H9 (cell line): ENCODE results near the gene ZMAT5. TPM values are rescaled to one million over a fixed set of nuclear protein-coding genes. Genes with fewer than 3 reads are reported as not detected.

Source experiments
- DNase-seq: peaks from one replicate; pipeline ENCODE4 v3.0.0-alpha.2; 2017
- H2AFZ ChIP-seq: one replicate; pipeline ENCODE4 v1.6.1; 2013; ENCODE audit warnings: mild to moderate bottlenecking, low read length, control low read depth, moderate library complexity
- H2AK5ac ChIP-seq: 2 replicates; pipeline ENCODE4 v1.6.1; 2013; ENCODE audit warnings: low read length, control low read depth, mixed read lengths; ENCODE audit not compliant: insufficient read length
- H2BK120ac ChIP-seq: one replicate; pipeline ENCODE4 v1.6.1; 2013; ENCODE audit warnings: low read depth, mild to moderate bottlenecking, low read length, control low read depth, inconsistent platforms; ENCODE audit not compliant: poor library complexity, severe bottlenecking
- H2BK12ac ChIP-seq: 2 replicates; pipeline ENCODE4 v1.6.1; 2013; ENCODE audit warnings: low read length, control low read depth, mixed read lengths, low read depth; ENCODE audit not compliant: insufficient read length
- H2BK15ac ChIP-seq: 2 replicates; pipeline ENCODE4 v1.6.1; 2013; ENCODE audit warnings: low read depth, low read length, control low read depth
- H2BK20ac ChIP-seq: one replicate; pipeline ENCODE4 v1.6.1; 2013; ENCODE audit warnings: low read depth, mild to moderate bottlenecking, low read length, control low read depth, inconsistent platforms; ENCODE audit not compliant: poor library complexity, severe bottlenecking
- H2BK5ac ChIP-seq: 2 replicates; pipeline ENCODE4 v1.6.1; 2013; ENCODE audit warnings: low read length, control low read depth, mixed read lengths; ENCODE audit not compliant: insufficient read length
- H3K14ac ChIP-seq: 2 replicates; pipeline ENCODE4 v1.6.1; 2013; ENCODE audit warnings: low read length, control low read depth; ENCODE audit not compliant: insufficient read depth
- H3K18ac ChIP-seq: 2 replicates; pipeline ENCODE4 v1.6.1; 2013; ENCODE audit warnings: low read depth, mild to moderate bottlenecking, mixed read lengths, low read length, control low read depth; ENCODE audit not compliant: insufficient read length
- H3K23ac ChIP-seq: 2 replicates; pipeline ENCODE4 v1.6.1; 2013; ENCODE audit warnings: low read length, control low read depth, mixed read lengths, low read depth; ENCODE audit not compliant: insufficient read length
- H3K23me2 ChIP-seq: 2 replicates; pipeline ENCODE4 v1.6.1; 2013; ENCODE audit warnings: low read depth, mild to moderate bottlenecking, mixed read lengths, low read length, control low read depth; ENCODE audit not compliant: insufficient read length, poor library complexity, severe bottlenecking
- H3K27ac ChIP-seq: 2 replicates; pipeline ENCODE4 v1.5.1; 2013; ENCODE audit warnings: low read length, control low read depth, mixed read lengths, low read depth; ENCODE audit not compliant: insufficient read length
- H3K27me3 ChIP-seq: 2 replicates; pipeline ENCODE4 v1.6.1; 2013; ENCODE audit warnings: low read length, control low read depth, inconsistent platforms; ENCODE audit not compliant: insufficient read depth
- H3K4ac ChIP-seq: 2 replicates; pipeline ENCODE4 v1.6.1; 2013; ENCODE audit warnings: low read depth, mild to moderate bottlenecking, control low read depth, inconsistent platforms, low read length, moderate library complexity
- H3K4me1 ChIP-seq: 2 replicates; pipeline ENCODE4 v1.6.1; 2013; ENCODE audit warnings: low read length, control low read depth, inconsistent platforms; ENCODE audit not compliant: insufficient read depth
- H3K4me2 ChIP-seq: 2 replicates; pipeline ENCODE4 v1.6.1; 2013; ENCODE audit warnings: low read length, control low read depth, mixed read lengths; ENCODE audit not compliant: insufficient read length, insufficient read depth
- H3K56ac ChIP-seq: 2 replicates; pipeline ENCODE4 v1.6.1; 2013; ENCODE audit warnings: low read depth, mild to moderate bottlenecking, mixed read lengths, low read length, control low read depth; ENCODE audit not compliant: insufficient read length
- H3K79me1 ChIP-seq: 2 replicates; pipeline ENCODE4 v1.6.1; 2013; ENCODE audit warnings: low read depth, mild to moderate bottlenecking, moderate library complexity, low read length, control low read depth, inconsistent platforms; ENCODE audit not compliant: insufficient read depth, poor library complexity, severe bottlenecking
- H3K79me2 ChIP-seq: 2 replicates; pipeline ENCODE4 v1.6.1; 2013; ENCODE audit warnings: low read length, control low read depth, inconsistent platforms; ENCODE audit not compliant: insufficient read depth
- H3K9ac ChIP-seq: 2 replicates; pipeline ENCODE4 v1.6.1; 2013; ENCODE audit warnings: low read length, control low read depth, mixed read lengths; ENCODE audit not compliant: insufficient read length; ENCODE audit errors: extremely low read depth
- H3K9me3 ChIP-seq: one replicate; pipeline ENCODE4 v1.6.1; 2013; ENCODE audit warnings: low read depth, low read length, inconsistent platforms; ENCODE audit not compliant: control insufficient read depth
- H3T11ph ChIP-seq: one replicate; pipeline ENCODE4 v1.6.1; 2013; ENCODE audit warnings: mild to moderate bottlenecking, low read length, control low read depth, inconsistent platforms
- H4K20me1 ChIP-seq: one replicate; pipeline ENCODE4 v1.6.1; 2013; ENCODE audit not compliant: control insufficient read depth, insufficient read length, insufficient read depth
- H4K5ac ChIP-seq: 2 replicates; pipeline ENCODE4 v1.6.1; 2013; ENCODE audit warnings: low read depth, mild to moderate bottlenecking, mixed read lengths, low read length, control low read depth; ENCODE audit not compliant: insufficient read length
- H4K8ac ChIP-seq: replicated peaks from 2 replicates; pipeline ENCODE4 v1.6.1; 2013; ENCODE audit warnings: low read length, control low read depth, mixed read lengths, low read depth; ENCODE audit not compliant: insufficient read length
- H4K91ac ChIP-seq: 2 replicates; pipeline ENCODE4 v1.6.1; 2013; ENCODE audit warnings: low read depth, mild to moderate bottlenecking, moderate library complexity, mixed read lengths, low read length, control low read depth; ENCODE audit not compliant: insufficient read length
- H3K27ac Mint-ChIP-seq, 3 experiments: 2 replicates in 2 of 3; 3 replicates in 1 of 3; pipeline ENCODE4 v1.8.0; 2020 to 2021; ENCODE audit warnings: mixed read lengths in 3 of 3, mild to moderate bottlenecking in 1 of 3, moderate library complexity in 1 of 3
- H3K27me3 Mint-ChIP-seq: 2 replicates; pipeline ENCODE4 v1.8.0; 2021; ENCODE audit warnings: low read depth, mild to moderate bottlenecking, moderate library complexity, mixed read lengths
- H3K36me3 Mint-ChIP-seq, 3 experiments: 2 replicates in 2 of 3; 3 replicates in 1 of 3; pipeline ENCODE4 v1.8.0; 2020 to 2021; ENCODE audit warnings: low read depth in 3 of 3, mixed read lengths in 3 of 3; ENCODE audit not compliant: insufficient read depth in 1 of 3
- H3K4me1 Mint-ChIP-seq, 2 experiments: 2 replicates each; pipeline ENCODE4 v1.8.0; 2020; ENCODE audit warnings: mixed read lengths in 2 of 2
- H3K4me3 Mint-ChIP-seq, 2 experiments: 2 replicates in 1 of 2; 3 replicates in 1 of 2; pipeline ENCODE4 v1.8.0; 2020 to 2021; ENCODE audit warnings: mild to moderate bottlenecking in 2 of 2, mixed read lengths in 2 of 2, moderate library complexity in 1 of 2
- H3K9me3 Mint-ChIP-seq, 2 experiments: 2 replicates in 1 of 2; 3 replicates in 1 of 2; pipeline ENCODE4 v1.8.0; 2020; ENCODE audit warnings: mild to moderate bottlenecking in 2 of 2, mixed read lengths in 2 of 2, moderate library complexity in 1 of 2
- WGBS: extraction: QIAGEN DNeasy Blood & Tissue Kit; methylation state at CpG from one replicate; pipeline ENCODE4 v1.1.7; 2013; ENCODE audit warnings: missing lambda C conversion rate, low lambda C conversion rate, mixed read lengths; ENCODE audit not compliant: insufficient read length; ENCODE audit errors: extremely low coverage; 5-methylcytosine and 5-hydroxymethylcytosine counted together
- total RNA-seq: library from RNA; stranded (reverse); gene quantifications from 2 replicates; pipeline ENCODE4 v1.2.1, GENCODE V29; 2021
- TF ChIP-seq, protein P1 (sequence below): fragments of 200-600 bp; sonication (generic); conservative IDR thresholded peaks from 3 replicates; pipeline ENCODE4 v1.8.0; 2021; ENCODE audit warnings: antibody characterized with exemption, mild to moderate bottlenecking

The ZMAT5 gene
- total RNA-seq, 1 experiment from 2014 or later = 13.9 TPM

DNA sequence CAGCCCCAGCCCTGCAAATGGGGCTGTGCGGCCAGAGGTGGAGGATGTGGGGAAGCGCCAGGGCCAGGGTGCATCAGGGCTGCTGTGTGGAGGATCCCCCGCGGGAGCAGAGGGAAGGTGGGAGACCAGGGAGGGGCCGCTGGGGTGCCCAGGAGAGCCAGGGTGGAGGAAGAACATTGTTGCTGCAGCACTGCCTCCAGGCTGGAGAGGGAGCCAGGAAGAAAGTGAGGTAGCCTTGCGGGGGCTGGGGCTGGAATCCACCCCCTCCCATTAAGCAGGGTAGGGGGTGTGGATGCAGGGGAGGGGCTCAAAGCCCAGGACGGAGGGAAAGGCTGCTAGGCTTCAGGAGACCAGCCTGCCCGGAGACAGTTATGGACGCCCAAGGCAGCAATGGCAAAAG, 32.0 kb downstream of the ZMAT5 start:
- H2BK5ac ChIP-seq = no peak overlapping the region
- peaks cover 2% of the 10 kb centered on the region for H4K20me1 ChIP-seq
- no peak overlapping the region for H3T11ph ChIP-seq
- no peaks in the 10 kb centered on the region for H3K27me3 ChIP-seq
- H4K8ac ChIP-seq = no peak overlapping the region
- Mint-ChIP-seq H3K36me3 (peaks cover 0 to 5% (median 3%) of the 10 kb centered on the region in 3 experiments; a peak in 3 of 7 replicates), H3K4me3 (peak overlapping the region in 1 of 2 experiments; percentile 20; a peak in 1 of 5 replicates), H3K27ac (peak overlapping the region in 2 of 3 experiments; percentile 18 to 91; a peak in 2 of 7 replicates), H3K9me3 (peaks cover 3% of the 10 kb centered on the region in 2 experiments; a peak in 3 of 5 replicates), H3K4me1 (peaks cover 8 to 22% of the 10 kb centered on the region in 2 experiments), H3K27me3 (no peaks in the 10 kb centered on the region)
- no peak overlapping the region for H3K27ac ChIP-seq
- no peaks in the 10 kb centered on the region for H3K79me1 ChIP-seq
- no peak overlapping the region for H3K4ac ChIP-seq
- no peaks in the 10 kb centered on the region for H3K79me2 ChIP-seq
- no peak overlapping the region for H2BK120ac ChIP-seq
- no peak overlapping the region for H3K4me2 ChIP-seq
- H3K9ac ChIP-seq = no peak overlapping the region
- no peak overlapping the region for H3K14ac ChIP-seq
- H2BK12ac ChIP-seq = no peak overlapping the region
- H3K56ac ChIP-seq = no peak overlapping the region
- no peak overlapping the region for H4K91ac ChIP-seq
- no peak overlapping the region for H3K18ac ChIP-seq
- no peaks in the 10 kb centered on the region for H3K9me3 ChIP-seq
- no peak overlapping the region for H2AFZ ChIP-seq
- TF ChIP-seq, protein P1, sequence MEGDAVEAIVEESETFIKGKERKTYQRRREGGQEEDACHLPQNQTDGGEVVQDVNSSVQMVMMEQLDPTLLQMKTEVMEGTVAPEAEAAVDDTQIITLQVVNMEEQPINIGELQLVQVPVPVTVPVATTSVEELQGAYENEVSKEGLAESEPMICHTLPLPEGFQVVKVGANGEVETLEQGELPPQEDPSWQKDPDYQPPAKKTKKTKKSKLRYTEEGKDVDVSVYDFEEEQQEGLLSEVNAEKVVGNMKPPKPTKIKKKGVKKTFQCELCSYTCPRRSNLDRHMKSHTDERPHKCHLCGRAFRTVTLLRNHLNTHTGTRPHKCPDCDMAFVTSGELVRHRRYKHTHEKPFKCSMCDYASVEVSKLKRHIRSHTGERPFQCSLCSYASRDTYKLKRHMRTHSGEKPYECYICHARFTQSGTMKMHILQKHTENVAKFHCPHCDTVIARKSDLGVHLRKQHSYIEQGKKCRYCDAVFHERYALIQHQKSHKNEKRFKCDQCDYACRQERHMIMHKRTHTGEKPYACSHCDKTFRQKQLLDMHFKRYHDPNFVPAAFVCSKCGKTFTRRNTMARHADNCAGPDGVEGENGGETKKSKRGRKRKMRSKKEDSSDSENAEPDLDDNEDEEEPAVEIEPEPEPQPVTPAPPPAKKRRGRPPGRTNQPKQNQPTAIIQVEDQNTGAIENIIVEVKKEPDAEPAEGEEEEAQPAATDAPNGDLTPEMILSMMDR = peak; percentile 39
- peak; percentile 63 for DNase-seq
- no CpG with 5 or more reads among the region's 9 CpGs for WGBS
- H3K23ac ChIP-seq = no peak overlapping the region
- H2AK5ac ChIP-seq = no peak overlapping the region
- H3K4me1 ChIP-seq = no peaks in the 10 kb centered on the region
- no peak overlapping the region for H4K5ac ChIP-seq
- H2BK20ac ChIP-seq = no peak overlapping the region
- H3K23me2 ChIP-seq = no peaks in the 10 kb centered on the region
- no peak overlapping the region for H2BK15ac ChIP-seq
